IMR-90 (cell line): ENCODE results near the gene NLGN4X. TPM values are rescaled to one million over a fixed set of nuclear protein-coding genes. Genes with fewer than 3 reads are reported as not detected.

Source experiments
- ATAC-seq: fragments of 200-7000 bp; cut with Tn5 transposase; 2 replicates; pipeline ENCODE4 v1.9.1; 2020; ENCODE audit warnings: low read depth, mild to moderate bottlenecking, moderate library complexity
- BruUV-seq: library from RNA; stranded (reverse); fragments of 400-500 nt; replicated peaks from 2 replicates; lab custom pipeline; 2021; lab: Mats Ljungman, UMichigan
- CTCF ChIA-PET: fragments of 300-600 bp; formaldehyde crosslinking; extraction: SDS; loops from one replicate; lab custom pipeline; 2021; ENCODE audit warnings: antibody characterized with exemption; lab: Yijun Ruan, JAX
- POLR2A ChIA-PET: fragments of 300-600 bp; sonication (Branson Sonifier 250); formaldehyde crosslinking; loops from one replicate; lab custom pipeline; 2022; ENCODE audit warnings: antibody characterized with exemption; ENCODE audit not compliant: unreplicated experiment; lab: Charles Lee
- DNase-seq: peaks from one replicate; pipeline ENCODE4 v3.0.0; 2013
- H2AFZ ChIP-seq: replicated peaks from 2 replicates; pipeline ENCODE3; 2013; ENCODE audit warnings: low read length, mild to moderate bottlenecking; ENCODE audit not compliant: poor library complexity
- H2AK5ac ChIP-seq: 2 replicates; pipeline ENCODE4 v1.6.1; 2013; ENCODE audit warnings: low read depth, low read length, inconsistent platforms
- H2AK9ac ChIP-seq: replicated peaks from 2 replicates; pipeline ENCODE3; 2013; ENCODE audit warnings: mild to moderate bottlenecking, low read depth, low read length, moderate library complexity; ENCODE audit not compliant: poor library complexity
- H2BK120ac ChIP-seq: 2 replicates; pipeline ENCODE4 v1.6.1; 2013; ENCODE audit warnings: low read depth, low read length, inconsistent platforms
- H2BK15ac ChIP-seq: 3 replicates; pipeline ENCODE4 v1.6.1; 2013; ENCODE audit warnings: low read depth, low read length, inconsistent platforms
- H2BK20ac ChIP-seq: 2 replicates; pipeline ENCODE4 v1.6.1; 2013; ENCODE audit warnings: low read depth, mild to moderate bottlenecking, inconsistent platforms, low read length, moderate library complexity
- H2BK5ac ChIP-seq: 2 replicates; pipeline ENCODE4 v1.6.1; 2013; ENCODE audit warnings: mild to moderate bottlenecking, low read depth, low read length, inconsistent platforms; ENCODE audit not compliant: poor library complexity, severe bottlenecking
- H3K14ac ChIP-seq: replicated peaks from 2 replicates; pipeline ENCODE4 v1.6.1; 2013; ENCODE audit warnings: low read depth, low read length, inconsistent platforms
- H3K18ac ChIP-seq: 2 replicates; pipeline ENCODE4 v1.6.1; 2013; ENCODE audit warnings: low read depth, low read length, control low read depth
- H3K23ac ChIP-seq: 2 replicates; pipeline ENCODE4 v1.6.1; 2013; ENCODE audit warnings: low read depth, low read length, inconsistent platforms
- H3K27ac ChIP-seq: 2 replicates; pipeline ENCODE4 v1.5.1; 2013; ENCODE audit warnings: mild to moderate bottlenecking, control low read depth, low read length; ENCODE audit not compliant: insufficient read depth
- H3K27me3 ChIP-seq: 2 replicates; pipeline ENCODE4 v1.6.1; 2013; ENCODE audit warnings: low read length; ENCODE audit not compliant: control insufficient read depth, insufficient read depth
- H3K36me3 ChIP-seq: 2 replicates; pipeline ENCODE4 v1.6.1; 2013; ENCODE audit warnings: low read length, mixed read lengths; ENCODE audit not compliant: control insufficient read depth, insufficient read depth
- H3K4ac ChIP-seq: 2 replicates; pipeline ENCODE4 v1.6.1; 2013; ENCODE audit warnings: low read depth, low read length, inconsistent platforms
- H3K4me1 ChIP-seq: 2 replicates; pipeline ENCODE4 v1.6.1; 2013; ENCODE audit warnings: low read length, mixed read lengths; ENCODE audit not compliant: control insufficient read depth, insufficient read depth
- H3K4me2 ChIP-seq: 2 replicates; pipeline ENCODE4 v1.6.1; 2013; ENCODE audit warnings: low read depth, mild to moderate bottlenecking, control low read depth, low read length, moderate library complexity
- H3K4me3 ChIP-seq: 2 replicates; pipeline ENCODE4 v1.5.1; 2013; ENCODE audit warnings: low read depth, mild to moderate bottlenecking, control low read depth, low read length, moderate library complexity; ENCODE audit not compliant: insufficient read depth
- H3K56ac ChIP-seq: 2 replicates; pipeline ENCODE4 v1.6.1; 2013; ENCODE audit warnings: low read length, inconsistent platforms; ENCODE audit not compliant: insufficient read depth; ENCODE audit errors: extremely low read depth
- H3K79me1 ChIP-seq, 2 experiments: 2 replicates each; pipeline ENCODE4 v1.6.1; 2013; ENCODE audit warnings: low read length in 2 of 2, inconsistent platforms in 1 of 2, low read depth in 1 of 2
- H3K9ac ChIP-seq: 2 replicates; pipeline ENCODE4 v1.6.1; 2013; ENCODE audit warnings: low read depth, low read length, control low read depth
- H3K9me1 ChIP-seq: 2 replicates; pipeline ENCODE4 v1.6.1; 2013; ENCODE audit warnings: low read length, inconsistent platforms; ENCODE audit not compliant: insufficient read depth
- H3K9me3 ChIP-seq: 2 replicates; pipeline ENCODE4 v1.6.1; 2013; ENCODE audit warnings: low read length; ENCODE audit not compliant: control insufficient read depth, insufficient read depth
- H4K20me1 ChIP-seq: 2 replicates; pipeline ENCODE4 v1.6.1; 2013; ENCODE audit warnings: low read length, inconsistent platforms; ENCODE audit not compliant: insufficient read depth
- H4K5ac ChIP-seq: 2 replicates; pipeline ENCODE4 v1.6.1; 2013; ENCODE audit warnings: mild to moderate bottlenecking, low read depth, low read length, control low read depth
- H4K8ac ChIP-seq, 2 experiments: 2 replicates each; pipeline ENCODE4 v1.6.1; 2013; ENCODE audit warnings: low read depth in 2 of 2, low read length in 2 of 2, control low read depth in 1 of 2, inconsistent platforms in 1 of 2
- H4K91ac ChIP-seq: 2 replicates; pipeline ENCODE4 v1.6.1; 2013; ENCODE audit warnings: low read depth, low read length, inconsistent platforms; ENCODE audit not compliant: insufficient read depth
- CEBPB ChIP-seq: IDR thresholded peaks from 2 replicates; pipeline ENCODE4 v1.6.1; 2012; ENCODE audit warnings: low read depth, low read length, improper control_type of control experiment
- CHD1 ChIP-seq: IDR thresholded peaks from 2 replicates; pipeline ENCODE4 v1.6.1; 2012; ENCODE audit warnings: low read depth, low read length, improper control_type of control experiment
- FOS ChIP-seq: fragments of 150-350 bp; IDR thresholded peaks from 2 replicates; pipeline ENCODE4 v1.6.1; 2016; ENCODE audit warnings: low read depth, low read length
- MAFK ChIP-seq: IDR thresholded peaks from 2 replicates; pipeline ENCODE4 v1.6.1; 2012; ENCODE audit warnings: low read depth, low read length, improper control_type of control experiment
- MAZ ChIP-seq: IDR thresholded peaks from 2 replicates; pipeline ENCODE4 v1.6.1; 2012; ENCODE audit warnings: low read depth, mild to moderate bottlenecking, low read length, improper control_type of control experiment, moderate library complexity, borderline replicate concordance
- MXI1 ChIP-seq: IDR thresholded peaks from 2 replicates; pipeline ENCODE4 v1.6.1; 2012; ENCODE audit warnings: low read depth, mild to moderate bottlenecking, low read length, moderate library complexity, borderline replicate concordance
- NFE2L2 ChIP-seq: fragments of 150-350 bp; IDR thresholded peaks from 2 replicates; pipeline ENCODE4 v1.6.1; 2016; ENCODE audit warnings: low read depth, mild to moderate bottlenecking, low read length
- RCOR1 ChIP-seq: IDR thresholded peaks from 2 replicates; pipeline ENCODE4 v1.6.1; 2012; ENCODE audit warnings: mild to moderate bottlenecking, low read length, improper control_type of control experiment; ENCODE audit not compliant: insufficient replicate concordance
- RFX5 ChIP-seq: IDR thresholded peaks from 2 replicates; pipeline ENCODE4 v1.8.0; 2012; ENCODE audit warnings: low read depth, mild to moderate bottlenecking, low read length, moderate library complexity
- SMC3 ChIP-seq: fragments of 150-350 bp; IDR thresholded peaks from 2 replicates; pipeline ENCODE4 v1.6.1; 2016; ENCODE audit warnings: low read depth, mild to moderate bottlenecking, antibody characterized with exemption, low read length, moderate library complexity
- WGBS, 2 experiments: methylation state at CpG; one replicate each; pipeline versions ENCODE4 v1.1.5 to v1.1.7; 2013; ENCODE audit warnings: missing lambda C conversion rate in 2 of 2; ENCODE audit not compliant: insufficient read length in 1 of 2; ENCODE audit errors: extremely low coverage in 2 of 2; 5-methylcytosine and 5-hydroxymethylcytosine counted together
- dilution Hi-C: fragments of 300-500 bp; cut with HindIII; formaldehyde crosslinking; loops from one replicate; pipeline ENCODE4 v1.14.3; 2018; ENCODE audit warnings: low sequenced_read_pairs; ENCODE audit not compliant: unreplicated experiment
- in situ Hi-C: fragments of 300-500 bp; cut with MboI; formaldehyde crosslinking; loops from 3 replicates; pipeline ENCODE4 v1.14.3; 2019; ENCODE audit warnings: low sequenced_read_pairs, inconsistent platforms, mixed read lengths
- intact Hi-C: fragments of 100-400 bp; cut with micrococcal nuclease; formaldehyde crosslinking; loops from 2 replicates; pipeline ENCODE4 v1.10.0; 2022
- polyA plus RNA-seq, 3 experiments: library from polyadenylated mRNA; depleted of rRNA; stranded (reverse); fragments of >200 nt; gene quantifications; 2 replicates each; pipeline ENCODE4 v1.2.3, GENCODE V29; 2012; ENCODE audit warnings: low replicate concordance in 1 of 3
- total RNA-seq: library from RNA; depleted of rRNA; stranded (reverse); fragments of >200 nt; gene quantifications from 2 replicates; pipeline ENCODE4 v1.2.3, GENCODE V29; 2012
- TF ChIP-seq, protein P1 (sequence below): conservative IDR thresholded peaks from 2 replicates; pipeline ENCODE4 v1.5.1; 2012; ENCODE audit warnings: mild to moderate bottlenecking, low read depth, low read length, improper control_type of control experiment
- TF ChIP-seq, protein P2 (sequence below): fragments of 150-350 bp; IDR thresholded peaks from 2 replicates; pipeline ENCODE4 v1.6.1; 2017; ENCODE audit warnings: mild to moderate bottlenecking, antibody characterized with exemption, low read length, low read depth

The NLGN4X gene
- total and polyA plus RNA-seq, 2 of the 4 experiments (the other 2 are of a cell fraction), result not detected

DNA sequence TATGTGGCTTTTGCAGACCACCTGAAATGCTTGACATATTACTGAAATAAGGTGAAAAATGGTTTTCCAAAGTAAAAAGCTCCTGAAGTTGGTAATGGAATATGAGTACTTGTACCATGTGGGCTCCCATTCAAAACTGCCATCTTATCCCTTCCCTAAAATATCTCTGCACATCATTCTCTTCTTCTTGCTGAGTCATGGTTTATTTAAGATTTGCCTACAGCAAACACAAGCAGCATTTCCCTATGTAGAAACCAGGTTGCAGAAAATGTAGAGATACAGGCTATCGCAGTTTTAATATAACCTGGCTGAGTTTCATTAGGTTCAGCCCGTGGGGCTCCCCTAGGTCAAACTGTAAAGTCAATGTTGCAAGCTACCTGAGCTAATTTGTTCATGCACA is 270.1 kb downstream of the NLGN4X start:
- intact Hi-C loops, result no loop called here

More for the DNA sequence above, 270.1 kb downstream of the NLGN4X start:
- Histone ChIP-seq H3K79me1 (no peaks in the 10 kb centered on the region), H3K18ac (no peak overlapping the region), H2BK5ac (no peak overlapping the region), H3K36me3 (no peaks in the 10 kb centered on the region), H3K14ac (no peak overlapping the region), H2AK9ac (no peak overlapping the region), H2BK120ac (no peak overlapping the region), H3K27me3 (no peaks in the 10 kb centered on the region), H3K9ac (no peak overlapping the region), H2BK15ac (no peak overlapping the region), H4K20me1 (no peaks in the 10 kb centered on the region), H3K9me1 (no peaks in the 10 kb centered on the region), H4K8ac (no peak overlapping the region), H3K4me1 (no peaks in the 10 kb centered on the region), H2BK20ac (no peak overlapping the region), H3K4me3 (no peak overlapping the region), H2AFZ (no peak overlapping the region), H3K27ac (no peak overlapping the region), H3K9me3 (peaks cover 5% of the 10 kb centered on the region), H3K56ac (no peak overlapping the region), H3K4ac (no peak overlapping the region), H4K5ac (no peak overlapping the region), H2AK5ac (no peak overlapping the region), H3K4me2 (no peak overlapping the region), H3K23ac (no peak overlapping the region), H4K91ac (no peak overlapping the region)
- dilution Hi-C loops (no loop called here), in situ Hi-C loops (no loop called here)
- ChIA-PET CTCF (no interaction called here), POLR2A (no interaction called here)
- WGBS, 2 experiments, result no CpG with 5 or more reads among the region's 2 CpGs
- peak; percentile 76 for TF ChIP-seq NFE2L2
- no peak for TF ChIP-seq RFX5
- TF ChIP-seq SMC3, result no peak
- no peak for TF ChIP-seq MXI1
- TF ChIP-seq, protein P1, sequence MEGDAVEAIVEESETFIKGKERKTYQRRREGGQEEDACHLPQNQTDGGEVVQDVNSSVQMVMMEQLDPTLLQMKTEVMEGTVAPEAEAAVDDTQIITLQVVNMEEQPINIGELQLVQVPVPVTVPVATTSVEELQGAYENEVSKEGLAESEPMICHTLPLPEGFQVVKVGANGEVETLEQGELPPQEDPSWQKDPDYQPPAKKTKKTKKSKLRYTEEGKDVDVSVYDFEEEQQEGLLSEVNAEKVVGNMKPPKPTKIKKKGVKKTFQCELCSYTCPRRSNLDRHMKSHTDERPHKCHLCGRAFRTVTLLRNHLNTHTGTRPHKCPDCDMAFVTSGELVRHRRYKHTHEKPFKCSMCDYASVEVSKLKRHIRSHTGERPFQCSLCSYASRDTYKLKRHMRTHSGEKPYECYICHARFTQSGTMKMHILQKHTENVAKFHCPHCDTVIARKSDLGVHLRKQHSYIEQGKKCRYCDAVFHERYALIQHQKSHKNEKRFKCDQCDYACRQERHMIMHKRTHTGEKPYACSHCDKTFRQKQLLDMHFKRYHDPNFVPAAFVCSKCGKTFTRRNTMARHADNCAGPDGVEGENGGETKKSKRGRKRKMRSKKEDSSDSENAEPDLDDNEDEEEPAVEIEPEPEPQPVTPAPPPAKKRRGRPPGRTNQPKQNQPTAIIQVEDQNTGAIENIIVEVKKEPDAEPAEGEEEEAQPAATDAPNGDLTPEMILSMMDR, result no peak
- no peak for TF ChIP-seq CEBPB
- no peak for TF ChIP-seq MAZ
- no peak for TF ChIP-seq CHD1
- no peak for TF ChIP-seq FOS
- peak; percentile 53 for TF ChIP-seq MAFK
- TF ChIP-seq, protein P2, sequence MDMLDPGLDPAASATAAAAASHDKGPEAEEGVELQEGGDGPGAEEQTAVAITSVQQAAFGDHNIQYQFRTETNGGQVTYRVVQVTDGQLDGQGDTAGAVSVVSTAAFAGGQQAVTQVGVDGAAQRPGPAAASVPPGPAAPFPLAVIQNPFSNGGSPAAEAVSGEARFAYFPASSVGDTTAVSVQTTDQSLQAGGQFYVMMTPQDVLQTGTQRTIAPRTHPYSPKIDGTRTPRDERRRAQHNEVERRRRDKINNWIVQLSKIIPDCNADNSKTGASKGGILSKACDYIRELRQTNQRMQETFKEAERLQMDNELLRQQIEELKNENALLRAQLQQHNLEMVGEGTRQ, result no peak
- no peak for TF ChIP-seq RCOR1
- no peak for DNase-seq
- BruUV-seq, result no TSS peak
- no peak for ATAC-seq
